Measurements from ENCODE around the gene SUN3. TPM values are rescaled to one million over a fixed set of nuclear protein-coding genes. Genes with fewer than 3 reads are reported as not detected.
A peak's percentile ranks its signal among the peaks of the same experiment; 100 is the strongest.

SUN3 gene
- total RNA-seq, 1 donor from 2014 or later = not detected

DNA sequence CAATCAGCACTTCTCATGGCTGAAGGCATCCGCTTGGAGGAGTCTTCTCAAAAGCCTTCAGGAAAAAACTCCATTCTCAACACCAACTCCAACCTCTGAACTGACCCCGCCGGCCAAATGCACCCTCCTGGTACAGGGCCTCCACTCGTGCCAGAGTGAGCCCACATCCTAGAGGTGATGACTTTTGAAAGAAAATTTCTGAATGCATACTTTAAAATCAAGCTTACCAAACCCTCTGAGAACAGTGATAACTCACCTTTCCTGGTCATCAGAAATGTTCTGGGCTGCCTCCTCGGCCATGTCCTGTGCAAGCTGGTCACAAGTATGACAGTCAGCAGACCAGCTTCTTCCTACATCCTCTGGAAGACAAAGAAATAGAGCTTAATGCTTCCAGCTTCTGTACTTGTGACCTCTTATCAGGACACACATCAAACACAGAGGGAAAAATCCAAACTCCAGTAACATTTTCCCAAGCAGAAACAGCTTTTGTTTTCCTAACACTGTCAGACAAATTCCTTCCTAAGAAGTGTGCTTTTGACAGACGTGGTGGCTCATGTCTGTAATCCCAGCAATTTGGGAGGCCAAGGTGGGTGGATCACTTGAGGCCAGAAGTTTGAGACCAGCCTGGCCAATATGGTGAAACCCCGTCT, 80.6 kb downstream of the SUN3 start, which contains the start of gene PKD1L1:
Gene PKD1L1, minus strand, starts transcription at position 326 of the 650 bp plus-strand sequence. Its CDS starts 26 bp downstream, at position 300.
- no peak within 1 kb of the TSS for H3K27ac Mint-ChIP-seq
- peaks cover 1% of the 10 kb centered on the region for H3K36me3 Mint-ChIP-seq (ENCODE audit: low read depth)
- no peak for TF ChIP-seq CTCF (IDR thresholded peaks at IDR 0.05)
- no peak for ATAC-seq (ENCODE audit: low read depth)
- H3K9me3 Mint-ChIP-seq = no peaks in the 10 kb centered on the region
- POLR2A ChIA-PET = no interaction called here
- H3K27me3 Mint-ChIP-seq = peaks cover 3% of the 10 kb centered on the region
- no peak for DNase-seq
- CTCF ChIA-PET = interaction anchor here (0.7 kb wide), 1 partner anchor 9 kb away, joined by 3 read pairs; no protein-coding TSS in a partner anchor
- H3K4me3 Mint-ChIP-seq = no peak within 1 kb of the TSS
- H3K4me1 Mint-ChIP-seq = no peaks in the 10 kb centered on the region
- intact Hi-C loops (cut with micrococcal nuclease) = loop anchor here (10.0 kb wide), 1 partner anchor 1907 kb away; no protein-coding TSS in a partner anchor

- intact Hi-C loops (cut with micrococcal nuclease) = loop anchor here (10.0 kb wide), 1 partner anchor 1907 kb away; no protein-coding TSS in a partner anchor
- H3K27ac Mint-ChIP-seq = no peak overlapping the region
- CTCF ChIA-PET = no interaction called here
These were observed 81.6 kb downstream of the SUN3 start for GRCh38 chr7:47947355-47947749.

GRCh38 chr7:47946581-47947354, 82.1 kb downstream of the SUN3 start:
- intact Hi-C loops (cut with micrococcal nuclease) = loop anchor here (10.0 kb wide), 1 partner anchor 1908 kb away; no protein-coding TSS in a partner anchor
- H3K27ac Mint-ChIP-seq = no peak overlapping the region
- no peaks in the 10 kb centered on the region for H3K9me3 Mint-ChIP-seq
- H3K4me3 Mint-ChIP-seq = no peak overlapping the region
- no peaks in the 10 kb centered on the region for H3K4me1 Mint-ChIP-seq
- no peak for TF ChIP-seq CTCF (IDR thresholded peaks at IDR 0.05)
- H3K36me3 Mint-ChIP-seq (ENCODE audit: low read depth) = no peaks in the 10 kb centered on the region
- H3K27me3 Mint-ChIP-seq = peaks cover 3% of the 10 kb centered on the region
- ATAC-seq (ENCODE audit: low read depth) = no peak
- DNase-seq = no peak
- POLR2A ChIA-PET = no interaction called here
- CTCF ChIA-PET = no interaction called here

More at GRCh38 chr7:47947355-47947749, 81.6 kb downstream of the SUN3 start:
- DNase-seq (no peak), ATAC-seq (ENCODE audit: low read depth) (no peak)
- no peaks in the 10 kb centered on the region for H3K36me3 Mint-ChIP-seq (ENCODE audit: low read depth)
- no peaks in the 10 kb centered on the region for H3K4me1 Mint-ChIP-seq
- H3K9me3 Mint-ChIP-seq = no peaks in the 10 kb centered on the region
- peaks cover 3% of the 10 kb centered on the region for H3K27me3 Mint-ChIP-seq
- POLR2A ChIA-PET = no interaction called here
- no peak overlapping the region for H3K4me3 Mint-ChIP-seq
- TF ChIP-seq CTCF (IDR thresholded peaks at IDR 0.05) = no peak

DNA sequence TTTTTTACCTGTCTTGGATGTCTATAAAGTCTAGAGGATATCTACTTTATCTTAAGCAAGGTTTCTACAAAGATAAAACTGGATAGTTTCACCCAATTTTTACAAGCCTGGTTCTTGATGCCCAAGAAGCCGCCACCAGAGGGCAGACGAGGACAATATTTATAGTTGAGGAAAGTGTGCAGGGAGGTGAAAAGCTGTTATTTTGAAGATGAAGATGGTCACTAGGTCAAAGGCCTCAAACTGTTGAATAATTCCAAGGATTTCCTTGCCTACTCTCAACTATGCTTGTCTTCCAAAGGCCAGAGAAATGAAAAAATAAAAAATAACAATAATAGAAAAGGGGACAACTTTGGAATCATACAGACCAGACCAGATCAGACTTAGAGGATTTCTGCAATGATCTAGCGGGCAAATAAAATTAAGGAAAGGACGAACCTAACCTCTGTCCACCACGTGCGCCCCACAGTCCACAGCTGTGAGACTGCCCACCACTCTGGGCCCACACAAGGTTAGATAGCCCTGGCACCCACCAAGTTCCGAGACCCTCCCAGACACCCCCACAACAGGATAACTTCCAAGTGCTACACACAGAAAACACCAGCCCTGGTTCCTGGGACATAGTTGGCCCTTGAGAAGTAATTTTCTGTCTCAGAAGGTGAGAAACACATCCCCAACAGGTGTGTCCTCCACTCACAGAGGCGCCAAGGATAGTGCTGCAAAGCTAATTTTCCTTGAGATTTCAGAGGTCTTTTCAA, 83.5 kb downstream of the SUN3 start:
- H3K27me3 Mint-ChIP-seq = peaks cover 3% of the 10 kb centered on the region

More for the DNA sequence above, 83.5 kb downstream of the SUN3 start:
- POLR2A ChIA-PET = interaction anchor here (1.0 kb wide), 1 partner anchor 165 kb away, joined by 3 read pairs; no protein-coding TSS in a partner anchor
- ATAC-seq (ENCODE audit: low read depth) (peak; percentile 52), DNase-seq (peak; percentile 61)
- Mint-ChIP-seq H3K36me3 (ENCODE audit: low read depth) (no peaks in the 10 kb centered on the region), H3K27ac (no peak overlapping the region), H3K9me3 (no peaks in the 10 kb centered on the region), H3K4me1 (no peaks in the 10 kb centered on the region), H3K4me3 (no peak overlapping the region)
- peak; percentile 90 for TF ChIP-seq CTCF (IDR thresholded peaks at IDR 0.05)
- intact Hi-C loops (cut with micrococcal nuclease) = loop anchor here (1.0 to 10.0 kb wide), 4 partner anchors 24 to 1909 kb away; no protein-coding TSS in a partner anchor
- CTCF ChIA-PET = interaction anchor here (0.7 to 2.6 kb wide), 33 partner anchors 8 to 1220 kb away, joined by 3 to 71 read pairs (median 4); no protein-coding TSS in a partner anchor

Data from activated B cell treated with CpG ODN at 0.5 μM for 24 hours (primary cell).